ENCODE data around the gene DNASE1L2. TPM values are rescaled to one million over a fixed set of nuclear protein-coding genes. Genes with fewer than 3 reads are reported as not detected.

Gene DNASE1L2
- total RNA-seq, 1 donor from 2014 or later: 1.0 TPM

- TF ChIP-seq CTCF (IDR thresholded peaks at IDR 0.05; ENCODE audit: unreplicated experiment): no peak
- Mint-ChIP-seq H3K36me3 (ENCODE audit: low read depth, unreplicated experiment) (peaks cover 11% of the 10 kb centered on the region), H3K27ac (ENCODE audit: unreplicated experiment) (no peak overlapping the region), H3K4me3 (ENCODE audit: unreplicated experiment) (no peak overlapping the region), H3K27me3 (ENCODE audit: unreplicated experiment) (peaks cover 14% of the 10 kb centered on the region), H3K4me1 (ENCODE audit: unreplicated experiment) (no peaks in the 10 kb centered on the region), H3K9me3 (ENCODE audit: unreplicated experiment) (no peaks in the 10 kb centered on the region)
- DNase-seq (ENCODE audit: low spot score): no peak
Measured at GRCh38 chr16:2280981-2281542, 44.8 kb downstream of the DNASE1L2 start.

GRCh38 chr16:2282262-2282661, 46.0 kb downstream of the DNASE1L2 start:
- Mint-ChIP-seq H3K27ac (ENCODE audit: unreplicated experiment) (no peak overlapping the region), H3K9me3 (ENCODE audit: unreplicated experiment) (no peaks in the 10 kb centered on the region), H3K4me3 (ENCODE audit: unreplicated experiment) (no peak overlapping the region), H3K4me1 (ENCODE audit: unreplicated experiment) (no peaks in the 10 kb centered on the region), H3K27me3 (ENCODE audit: unreplicated experiment) (peaks cover 12% of the 10 kb centered on the region), H3K36me3 (ENCODE audit: low read depth, unreplicated experiment) (peaks cover 11% of the 10 kb centered on the region)
- no peak for DNase-seq (ENCODE audit: low spot score)
- no peak for TF ChIP-seq CTCF (IDR thresholded peaks at IDR 0.05; ENCODE audit: unreplicated experiment)

GRCh38 chr16:2282866-2283555, 46.8 kb downstream of the DNASE1L2 start:
- no peak for DNase-seq (ENCODE audit: low spot score)
- TF ChIP-seq CTCF (IDR thresholded peaks at IDR 0.05; ENCODE audit: unreplicated experiment): no peak
- Mint-ChIP-seq H3K4me3 (ENCODE audit: unreplicated experiment) (no peak overlapping the region), H3K36me3 (ENCODE audit: low read depth, unreplicated experiment) (peaks cover 11% of the 10 kb centered on the region), H3K4me1 (ENCODE audit: unreplicated experiment) (no peaks in the 10 kb centered on the region), H3K27ac (ENCODE audit: unreplicated experiment) (no peak overlapping the region), H3K27me3 (ENCODE audit: unreplicated experiment) (peaks cover 12% of the 10 kb centered on the region), H3K9me3 (ENCODE audit: unreplicated experiment) (no peaks in the 10 kb centered on the region)

- peaks cover 12% of the 10 kb centered on the region for H3K27me3 Mint-ChIP-seq (ENCODE audit: unreplicated experiment)
Measured at GRCh38 chr16:2284001-2284770, 47.9 kb downstream of the DNASE1L2 start.

More at GRCh38 chr16:2284001-2284770, 47.9 kb downstream of the DNASE1L2 start:
- TF ChIP-seq CTCF (IDR thresholded peaks at IDR 0.05; ENCODE audit: unreplicated experiment): no peak
- Mint-ChIP-seq H3K4me1 (ENCODE audit: unreplicated experiment) (peaks cover 4% of the 10 kb centered on the region), H3K9me3 (ENCODE audit: unreplicated experiment) (no peaks in the 10 kb centered on the region), H3K36me3 (ENCODE audit: low read depth, unreplicated experiment) (peaks cover 11% of the 10 kb centered on the region), H3K27ac (ENCODE audit: unreplicated experiment) (no peak overlapping the region), H3K4me3 (ENCODE audit: unreplicated experiment) (no peak overlapping the region)
- no peak for DNase-seq (ENCODE audit: low spot score)

Data from endothelial cell (in vitro differentiated cells).